ENCODE results near the gene ECSCR. TPM values are rescaled to one million over a fixed set of nuclear protein-coding genes. Genes with fewer than 3 reads are reported as not detected.
A peak's percentile ranks its signal among the peaks of the same experiment; 100 is the strongest.

ECSCR gene
- total RNA-seq, 4 donors from 2014 or later, result 4.2 to 16.6 (median 9.4) TPM

GRCh38 chr5:139422307-139422893, 40.1 kb downstream of the ECSCR start:
- peak in 1 of 2 donors; percentile 38 for DNase-seq (ENCODE audit: low spot score in 2 of 2)
- no peaks in the 10 kb centered on the region for H3K9me3 ChIP-seq
- H3K27ac ChIP-seq, result no peak overlapping the region
- TF ChIP-seq EP300 (IDR thresholded peaks at IDR 0.05) (no peak), CTCF (IDR thresholded peaks at IDR 0.05) (peak; percentile 78 to 84)
- H3K36me3 ChIP-seq, result peaks cover 42% of the 10 kb centered on the region
- peaks cover 3% of the 10 kb centered on the region for H3K4me1 ChIP-seq
- 44% methylated on average over 5 of the region's 5 CpGs for WGBS
- H3K4me3 ChIP-seq, result no peak overlapping the region
- no peaks in the 10 kb centered on the region for H3K27me3 ChIP-seq

- no peaks in the 10 kb centered on the region for H3K9me3 ChIP-seq
- H3K27me3 ChIP-seq, result no peaks in the 10 kb centered on the region
- TF ChIP-seq CTCF (IDR thresholded peaks at IDR 0.05) (no peak), POLR2A (IDR thresholded peaks at IDR 0.05) (no peak), POLR2AphosphoS5 (IDR thresholded peaks at IDR 0.05) (no peak), EP300 (IDR thresholded peaks at IDR 0.05) (no peak)
- 82% methylated on average over 9 of the region's 9 CpGs for WGBS
- no peak overlapping the region for H3K4me3 ChIP-seq
- H3K36me3 ChIP-seq, result peaks cover 21% of the 10 kb centered on the region
- no peak overlapping the region for H3K27ac ChIP-seq
- no peak for DNase-seq (ENCODE audit: low spot score in 2 of 2)
- peaks cover 27% of the 10 kb centered on the region for H3K4me1 ChIP-seq
These were observed 43.0 kb downstream of the ECSCR start for GRCh38 chr5:139419226-139420192.

GRCh38 chr5:139418793-139419192, 43.8 kb downstream of the ECSCR start:
- Histone ChIP-seq H3K36me3 (peaks cover 16% of the 10 kb centered on the region), H3K27ac (no peak overlapping the region), H3K4me1 (peaks cover 30% of the 10 kb centered on the region), H3K27me3 (no peaks in the 10 kb centered on the region), H3K4me3 (no peak overlapping the region), H3K9me3 (no peaks in the 10 kb centered on the region)
- 92% methylated on average over 1 of the region's 1 CpG for WGBS
- DNase-seq (ENCODE audit: low spot score in 2 of 2), result no peak
- no peak for TF ChIP-seq POLR2A (IDR thresholded peaks at IDR 0.05)
- TF ChIP-seq POLR2AphosphoS5 (IDR thresholded peaks at IDR 0.05), result no peak
- no peak for TF ChIP-seq EP300 (IDR thresholded peaks at IDR 0.05)
- no peak for TF ChIP-seq CTCF (IDR thresholded peaks at IDR 0.05)

GRCh38 chr5:139417214-139417613, 45.3 kb downstream of the ECSCR start:
- Histone ChIP-seq H3K9me3 (no peaks in the 10 kb centered on the region), H3K27me3 (no peaks in the 10 kb centered on the region), H3K4me3 (no peak overlapping the region), H3K36me3 (peaks cover 10% of the 10 kb centered on the region), H3K27ac (no peak overlapping the region), H3K4me1 (peaks cover 30% of the 10 kb centered on the region)
- WGBS, result 44% methylated on average over 4 of the region's 4 CpGs
- DNase-seq (ENCODE audit: low spot score in 2 of 2), result no peak
- TF ChIP-seq POLR2A (IDR thresholded peaks at IDR 0.05) (no peak), POLR2AphosphoS5 (IDR thresholded peaks at IDR 0.05) (no peak), EP300 (IDR thresholded peaks at IDR 0.05) (no peak), CTCF (IDR thresholded peaks at IDR 0.05) (no peak)

GRCh38 chr5:139416651-139417050, 45.9 kb downstream of the ECSCR start:
- peaks cover 30% of the 10 kb centered on the region for H3K4me1 ChIP-seq
- H3K4me3 ChIP-seq, result no peak overlapping the region
- no peak for TF ChIP-seq POLR2A (IDR thresholded peaks at IDR 0.05)
- no peak for TF ChIP-seq POLR2AphosphoS5 (IDR thresholded peaks at IDR 0.05)
- no peak for TF ChIP-seq EP300 (IDR thresholded peaks at IDR 0.05)
- no peak for TF ChIP-seq CTCF (IDR thresholded peaks at IDR 0.05)
- peaks cover 10% of the 10 kb centered on the region for H3K36me3 ChIP-seq
- no peaks in the 10 kb centered on the region for H3K27me3 ChIP-seq
- WGBS, result 67% methylated on average over 8 of the region's 9 CpGs
- DNase-seq (ENCODE audit: low spot score in 2 of 2), result no peak
- H3K27ac ChIP-seq, result no peak overlapping the region
- H3K9me3 ChIP-seq, result no peaks in the 10 kb centered on the region
